ENCODE measurements around the gene MED25.

MED25 gene

GRCh38 chr19:49858088-49858985, 40.2 kb downstream of the MED25 start:
- DNase-seq (ENCODE audit: low read depth in 2 of 2): no peak

DNA sequence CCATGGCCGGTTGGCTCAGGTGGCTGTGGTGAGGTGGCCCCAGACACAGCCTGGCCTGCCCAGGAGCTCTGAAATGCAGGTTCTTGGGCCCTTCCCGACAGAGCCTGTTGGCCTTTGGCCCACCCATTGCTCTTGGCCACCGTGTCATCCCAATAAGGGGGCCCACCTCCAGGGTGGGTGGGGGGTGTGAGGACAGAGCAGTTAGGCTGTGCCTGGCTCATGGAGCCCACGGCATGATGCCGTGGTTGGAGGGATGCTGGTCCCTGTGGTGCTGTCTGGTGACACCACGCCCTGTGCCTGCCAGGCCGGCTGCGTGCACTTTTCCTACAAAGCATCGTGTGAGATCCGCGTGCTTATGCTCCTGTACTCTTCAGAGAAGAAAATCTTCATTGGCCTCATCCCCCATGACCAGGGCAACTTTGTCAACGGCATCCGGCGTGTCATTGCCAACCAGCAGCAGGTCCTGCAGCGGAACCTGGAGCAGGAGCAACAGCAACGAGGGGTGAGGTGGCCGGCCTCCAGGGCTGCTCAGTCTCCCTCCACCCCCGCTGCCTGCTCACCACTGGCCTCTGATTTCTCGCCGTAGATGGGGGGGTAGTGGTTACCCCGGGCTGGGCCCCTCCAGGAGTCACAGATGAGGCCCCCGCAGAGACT, 41.7 kb downstream of the MED25 start:
- no peak for DNase-seq (ENCODE audit: low read depth in 2 of 2)

DNA sequence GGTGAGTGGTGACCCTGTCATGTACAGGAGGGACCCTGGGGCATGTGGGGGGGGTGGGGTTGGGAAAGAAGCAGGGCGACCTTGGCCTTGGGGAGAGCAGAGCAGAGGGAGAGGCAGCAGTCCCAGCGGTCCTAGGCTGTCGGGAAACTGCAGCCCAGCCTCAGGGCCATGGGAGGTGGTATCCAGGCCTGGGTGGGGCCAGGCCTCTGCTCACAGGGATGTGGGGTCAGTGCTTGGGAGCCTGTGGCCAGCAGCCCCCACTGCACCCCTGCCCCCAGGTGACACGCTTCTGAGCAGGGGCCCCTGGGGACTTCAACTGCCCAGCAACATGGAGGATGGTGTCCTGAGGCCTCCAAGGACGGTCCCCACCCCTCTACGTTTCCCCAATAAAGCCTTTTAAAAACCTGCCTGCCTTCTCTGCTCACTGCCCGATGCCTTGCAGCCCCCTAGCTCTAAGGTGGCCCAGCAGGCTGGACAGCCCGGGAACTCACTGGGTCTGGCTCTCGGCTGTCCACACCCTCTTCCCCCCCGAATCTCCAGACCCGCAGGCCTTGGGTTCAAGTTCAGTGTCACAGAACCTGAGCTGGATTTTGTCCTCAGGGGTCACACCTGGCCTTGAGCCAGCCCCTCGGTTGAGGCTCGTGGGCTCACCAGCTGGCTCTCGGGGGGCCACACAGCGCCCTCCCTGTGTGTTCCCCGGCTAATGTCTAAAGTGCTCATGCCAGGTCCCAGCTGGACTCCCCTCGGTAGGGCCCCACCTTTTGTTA, 42.4 kb downstream of the MED25 start:
- DNase-seq (ENCODE audit: low read depth in 2 of 2): no peak

DNA sequence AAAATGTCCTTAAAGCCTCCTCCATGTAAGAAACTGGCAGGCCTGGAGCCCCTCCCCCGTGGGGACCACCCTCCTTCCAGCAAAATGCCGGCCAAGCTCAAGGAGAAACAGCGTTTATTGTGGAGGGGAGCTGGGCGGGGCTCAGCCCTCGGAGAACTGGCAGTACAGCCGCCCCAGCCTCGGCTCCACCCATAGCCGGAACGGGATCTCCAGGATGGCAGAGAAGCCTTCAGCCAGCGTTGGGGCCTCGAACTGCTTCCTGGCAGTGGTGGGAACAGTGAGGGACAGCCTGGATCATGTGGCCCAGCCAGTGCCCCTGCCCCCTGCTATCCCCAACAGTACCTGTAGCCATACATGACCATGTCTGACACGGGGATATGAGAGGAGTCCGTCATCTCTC, 43.0 kb downstream of the MED25 start:
- no peak for DNase-seq (ENCODE audit: low read depth in 2 of 2)

DNA sequence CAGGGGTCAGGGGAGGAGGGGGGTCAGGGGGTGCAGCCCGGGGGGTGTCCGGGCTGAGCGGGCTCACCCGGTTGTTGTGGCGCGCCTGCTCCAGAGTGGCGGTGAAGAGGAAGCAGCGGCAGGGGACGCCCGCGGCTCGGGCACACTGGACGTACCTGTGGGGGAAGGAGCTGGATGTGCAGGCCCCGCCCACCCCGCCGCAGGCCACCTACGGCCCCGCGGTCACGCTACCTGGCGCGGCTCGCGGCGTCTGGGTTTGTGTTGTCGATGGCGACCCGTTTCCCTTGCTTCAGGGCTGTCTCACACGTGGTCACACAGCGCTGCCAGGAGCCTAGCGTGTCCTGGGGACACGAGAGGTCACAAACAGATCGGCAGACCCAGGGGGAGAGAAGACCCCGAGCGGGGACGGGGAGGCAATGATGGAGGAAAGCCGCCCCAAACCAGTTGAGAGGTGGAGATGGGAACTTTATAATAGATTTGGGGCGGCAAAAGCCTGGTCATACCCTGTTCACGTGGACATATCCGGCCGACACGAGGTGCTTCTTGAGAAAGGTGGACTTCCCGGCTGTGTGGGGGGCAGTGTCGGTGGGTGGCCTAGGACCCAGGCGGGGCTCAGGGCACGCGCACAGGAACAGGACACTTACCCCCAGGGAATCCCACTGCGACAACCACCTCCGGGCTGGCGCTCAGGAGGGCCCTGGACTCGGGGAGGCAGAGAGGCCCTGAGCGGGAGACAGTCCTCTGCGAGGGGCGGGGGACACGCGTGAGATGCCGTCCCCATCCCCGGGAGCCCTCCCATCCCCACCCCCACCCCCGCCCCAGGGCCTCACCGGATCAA, 43.7 kb downstream of the MED25 start:
- DNase-seq (ENCODE audit: low read depth in 2 of 2): no peak

DNA sequence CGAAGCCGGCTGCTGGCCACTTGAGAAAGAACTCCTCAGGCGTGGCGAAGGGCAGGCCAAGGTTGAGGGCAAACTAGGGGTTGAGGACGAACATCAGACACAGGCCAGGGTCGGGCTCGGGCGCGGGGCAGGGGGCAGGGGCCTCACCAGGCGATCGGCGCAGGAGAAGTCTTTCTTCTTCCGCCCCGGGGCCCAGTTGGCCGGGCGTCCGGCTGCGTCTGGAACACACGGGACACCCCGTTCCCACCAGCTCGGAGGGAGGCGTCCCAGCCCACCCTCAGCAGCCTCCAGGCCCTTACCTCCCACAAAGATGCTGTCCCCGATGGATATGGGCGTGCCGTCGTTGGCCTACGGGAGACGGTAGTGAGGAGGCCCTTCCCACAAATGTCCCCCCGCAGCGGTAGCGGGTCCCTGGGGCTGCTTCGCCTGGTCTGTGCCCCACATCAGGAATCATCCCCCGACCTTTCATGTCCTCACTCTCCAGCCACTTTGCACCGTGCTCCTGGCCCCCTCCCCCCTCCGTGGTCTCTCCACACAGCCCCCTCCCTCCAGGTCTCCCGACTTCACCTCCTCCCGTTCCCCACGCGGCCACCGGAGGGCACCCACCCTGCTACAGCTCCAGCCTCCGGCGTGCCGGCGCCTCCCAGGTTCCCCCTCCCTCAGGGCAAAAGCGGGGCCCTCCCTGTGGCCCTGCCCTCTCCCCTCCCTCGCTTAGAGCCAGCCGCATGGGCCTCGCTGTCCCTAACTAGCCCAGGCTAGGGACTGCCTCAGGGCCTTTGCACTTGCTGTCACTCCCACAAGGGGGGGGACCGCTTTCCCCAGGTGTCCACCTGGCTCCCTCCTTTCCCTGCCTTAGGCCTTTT, 44.5 kb downstream of the MED25 start:
- DNase-seq (ENCODE audit: low read depth in 2 of 2): no peak

- DNase-seq (ENCODE audit: low read depth in 2 of 2): no peak
Measured at GRCh38 chr19:49863254-49863934, 45.3 kb downstream of the MED25 start.

GRCh38 chr19:49863935-49864320, 45.8 kb downstream of the MED25 start:
- no peak for DNase-seq (ENCODE audit: low read depth in 2 of 2)

DNA sequence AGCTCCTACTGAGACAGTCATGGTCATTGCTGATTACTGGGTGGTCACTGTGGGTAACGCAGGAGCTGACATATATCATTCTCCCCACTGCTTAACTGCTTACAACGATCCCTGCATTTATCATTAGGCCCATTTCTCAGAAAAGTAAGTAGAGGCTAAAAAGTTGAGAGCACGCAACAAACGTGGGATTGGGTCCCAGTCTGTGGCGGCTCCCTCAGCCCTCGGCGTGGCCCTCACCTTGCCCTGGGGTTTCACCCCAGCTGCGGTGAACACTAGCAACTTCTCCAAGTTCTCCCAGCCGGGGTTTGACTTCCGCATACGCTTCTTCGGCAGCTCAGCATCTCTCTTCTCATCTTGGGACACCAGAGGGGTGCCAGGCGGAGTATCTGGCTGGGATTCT, 46.8 kb downstream of the MED25 start:
- DNase-seq (ENCODE audit: low read depth in 2 of 2): no peak

DNA sequence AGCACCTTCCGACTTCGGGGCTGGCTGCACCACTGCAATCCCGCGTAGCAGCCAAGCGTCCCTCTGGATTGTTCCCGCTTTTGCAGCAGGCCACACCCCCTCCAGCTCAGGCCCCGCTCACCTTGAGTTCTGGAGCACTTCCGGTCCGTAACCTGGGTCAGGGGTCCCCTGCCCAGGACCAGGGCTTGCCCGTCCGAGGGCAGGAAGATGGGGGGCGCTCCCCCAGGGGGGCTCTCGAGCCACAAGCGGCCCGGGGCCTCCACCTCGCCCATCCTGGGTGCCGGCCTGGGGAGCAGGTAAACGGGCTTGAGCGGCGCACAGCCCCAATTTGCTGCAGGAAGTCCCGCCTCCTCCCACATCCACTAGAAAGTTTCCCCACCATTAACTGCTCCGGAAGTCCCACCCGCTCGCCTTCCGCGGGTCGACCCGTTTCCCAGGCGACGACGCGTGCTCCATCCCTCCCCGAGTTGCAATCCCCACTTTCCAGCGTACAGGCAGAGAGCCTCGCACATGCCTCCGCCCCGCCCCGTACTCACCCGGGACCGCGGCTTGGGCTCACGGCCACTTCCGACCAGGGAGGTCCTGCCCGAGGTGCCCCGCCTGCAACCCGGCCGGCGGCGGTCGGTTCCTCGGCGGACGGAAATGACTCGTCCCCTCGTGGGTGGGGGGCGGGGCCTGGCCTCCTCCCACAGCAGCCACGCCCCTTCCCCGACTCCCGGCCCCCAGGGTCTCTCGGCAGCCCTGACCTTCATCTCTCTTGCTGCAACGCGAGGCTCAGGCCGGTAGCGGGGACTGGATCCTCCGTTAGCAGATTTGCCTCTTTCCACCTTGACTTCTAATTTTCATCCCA, 49.1 kb downstream of the MED25 start, which contains the start of gene PNKP:
Gene PNKP, minus strand, starts transcription at position 644 of the 850 bp plus-strand sequence. Its CDS starts 372 bp downstream, at position 272.
- peak; percentile 82 to 95 for DNase-seq (ENCODE audit: low read depth in 2 of 2)

- DNase-seq (ENCODE audit: low read depth in 2 of 2): no peak
Measured at GRCh38 chr19:49869009-49869483, 51.0 kb downstream of the MED25 start.

DNA sequence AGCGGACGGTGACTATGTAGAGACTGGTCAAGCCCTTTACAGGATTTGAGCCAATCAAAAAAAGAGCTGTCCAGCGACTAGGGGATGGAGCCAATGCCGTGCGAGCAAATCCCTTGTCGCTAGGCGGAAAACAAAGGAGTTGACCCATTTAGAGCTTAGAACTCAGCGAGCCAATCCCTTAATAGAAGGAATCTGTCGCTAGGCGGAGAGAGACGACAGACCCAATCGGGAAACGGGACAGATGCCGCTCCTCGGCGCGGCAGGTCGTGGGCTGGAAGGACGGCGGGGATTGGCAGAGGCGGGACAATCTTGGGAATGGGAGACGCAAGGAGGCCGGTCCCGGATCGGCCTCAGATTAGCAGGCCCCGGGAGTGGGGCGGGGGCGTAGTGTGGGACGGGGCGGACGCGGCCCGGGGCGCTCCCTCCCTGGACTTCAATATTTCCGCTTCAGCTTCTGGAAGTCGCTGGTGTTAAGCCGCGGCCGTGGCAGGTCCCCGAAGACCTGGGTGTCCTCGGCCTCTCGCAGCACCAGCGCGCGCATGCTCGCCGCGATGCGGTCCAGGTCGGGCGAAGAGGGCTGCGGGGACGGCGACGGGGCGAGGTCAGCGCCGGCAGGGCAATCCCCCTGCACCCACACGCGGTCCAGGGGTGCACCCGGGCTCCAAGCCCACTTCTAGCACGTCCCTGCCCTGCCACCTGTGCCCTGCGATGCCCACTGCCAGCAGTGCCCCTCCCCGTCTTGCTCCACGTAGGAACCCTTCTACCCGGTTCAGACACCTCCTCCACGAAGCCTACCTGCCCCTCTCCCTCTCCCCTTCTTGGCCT, 51.6 kb downstream of the MED25 start:
- DNase-seq (ENCODE audit: low read depth in 2 of 2): peak; percentile 85 to 88

DNA sequence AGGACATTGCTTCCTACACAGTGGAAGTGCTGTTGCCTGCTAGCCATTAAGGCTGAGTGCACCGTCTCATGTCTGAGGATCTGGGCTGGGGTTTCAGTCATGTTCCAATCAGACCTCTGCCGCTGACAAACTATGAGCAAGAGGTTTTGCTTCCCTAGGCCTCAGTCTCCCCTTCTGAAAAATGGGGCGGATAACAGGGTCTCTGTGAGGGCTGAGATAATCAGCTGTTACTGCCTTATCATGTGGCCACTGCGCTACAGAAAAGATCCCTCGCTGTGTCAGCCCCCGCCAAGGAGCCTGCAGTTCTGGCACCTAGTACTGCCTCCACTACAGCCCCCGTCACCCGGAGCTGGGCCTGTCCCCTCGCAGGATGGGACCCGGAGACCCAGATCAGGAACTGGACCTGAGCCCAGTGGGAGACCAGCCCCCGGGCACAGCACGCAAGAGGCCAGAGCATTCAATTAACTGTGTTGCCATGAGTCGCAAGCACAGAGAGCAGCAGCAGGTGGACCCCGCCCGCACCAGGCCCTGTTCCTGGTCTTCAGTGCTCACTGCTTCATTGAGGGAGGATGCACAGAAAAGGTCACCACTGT, 52.3 kb downstream of the MED25 start:
- DNase-seq (ENCODE audit: low read depth in 2 of 2): no peak

- no peak for DNase-seq (ENCODE audit: low read depth in 2 of 2)
Measured at GRCh38 chr19:49871349-49871985, 53.4 kb downstream of the MED25 start.

DNA sequence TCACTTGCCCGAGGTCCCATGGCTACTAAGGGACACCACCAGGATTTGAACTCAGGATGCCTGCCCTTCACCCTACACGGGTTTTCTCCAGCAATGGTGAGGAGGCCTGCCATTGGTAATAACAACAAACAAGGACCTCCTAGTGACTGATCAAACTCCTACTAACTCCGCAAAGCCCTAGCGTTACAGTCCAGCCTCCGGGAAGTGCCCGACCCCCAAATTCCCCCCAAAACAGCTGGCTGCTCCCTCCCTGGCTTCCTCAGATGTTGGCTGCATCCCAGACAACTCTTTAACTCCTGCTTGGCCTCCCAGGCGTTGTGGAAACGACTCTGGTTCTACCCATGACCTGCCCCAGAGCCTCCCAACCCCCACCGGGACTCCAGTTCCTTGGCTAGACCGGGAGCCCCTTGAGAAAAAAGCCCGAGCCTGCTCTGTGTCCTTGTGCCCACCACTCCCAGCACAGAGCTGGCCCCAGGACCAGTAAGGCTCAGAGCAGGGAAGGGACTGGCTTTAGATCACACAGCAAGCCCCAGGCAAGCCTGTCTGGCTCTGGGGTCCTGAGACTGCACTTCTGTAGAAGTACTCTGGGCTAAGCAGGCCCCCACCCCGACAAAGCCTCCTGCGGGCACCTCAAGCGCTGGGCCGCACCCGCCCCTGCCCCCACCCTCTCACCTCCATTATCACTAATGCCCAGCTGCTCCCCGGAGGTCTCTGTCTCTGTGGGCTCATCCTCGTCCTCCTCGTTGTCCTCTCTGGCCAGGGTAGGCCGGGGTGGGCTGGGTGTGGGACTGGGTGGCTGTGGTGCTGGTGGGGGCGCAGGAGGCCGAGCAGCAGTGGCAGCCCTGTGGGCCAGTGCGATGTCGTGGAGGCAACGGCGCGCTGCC, 54.4 kb downstream of the MED25 start:
- no peak for DNase-seq (ENCODE audit: low read depth in 2 of 2)

DNA sequence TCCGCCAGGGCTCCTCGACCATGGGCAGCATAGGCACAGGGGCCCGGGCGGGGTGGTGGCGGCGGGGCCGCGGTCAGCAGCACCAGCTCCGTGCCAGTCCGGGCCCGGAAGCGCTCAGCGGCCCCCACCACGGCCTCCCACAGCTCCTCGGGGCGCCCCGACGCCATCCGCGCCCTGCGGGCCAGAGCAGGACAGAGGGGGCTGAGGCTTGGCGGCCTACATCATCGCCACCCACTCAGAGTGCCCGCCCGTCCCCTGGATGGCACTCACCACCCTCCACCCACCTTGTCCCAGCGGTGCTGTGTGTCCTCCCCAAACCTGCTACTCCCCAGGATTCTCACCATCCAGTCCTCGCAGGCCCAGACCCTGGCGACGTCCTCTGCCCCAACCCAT, 55.0 kb downstream of the MED25 start:
- no peak for DNase-seq (ENCODE audit: low read depth in 2 of 2)
